PFSK-1 (cell line): ENCODE results near the gene SH2B3.

Experiments
- POLR2AphosphoS5 ChIP-seq: IDR thresholded peaks from 2 replicates; pipeline ENCODE4 v1.6.1; 2012; ENCODE audit warnings: low read depth, mild to moderate bottlenecking, control low read depth, low read length, moderate library complexity
- TAF1 ChIP-seq: IDR thresholded peaks from 2 replicates; pipeline ENCODE4 v1.6.1; 2012; ENCODE audit warnings: low read length, control low read depth, borderline replicate concordance; ENCODE audit not compliant: insufficient read depth
- TF ChIP-seq, protein P1 (sequence below), 2 experiments: IDR thresholded peaks; 2 replicates each; pipeline versions ENCODE4 v1.6.1 to v1.8.0; 2011 to 2012; ENCODE audit warnings: low read depth in 2 of 2, low read length in 2 of 2, control low read depth in 1 of 2, inconsistent platforms in 1 of 2, mild to moderate bottlenecking in 1 of 2, moderate library complexity in 1 of 2; ENCODE audit not compliant: insufficient read depth in 1 of 2

- TF ChIP-seq TAF1 (no peak), POLR2AphosphoS5 (no peak)
- TF ChIP-seq, protein P1, sequence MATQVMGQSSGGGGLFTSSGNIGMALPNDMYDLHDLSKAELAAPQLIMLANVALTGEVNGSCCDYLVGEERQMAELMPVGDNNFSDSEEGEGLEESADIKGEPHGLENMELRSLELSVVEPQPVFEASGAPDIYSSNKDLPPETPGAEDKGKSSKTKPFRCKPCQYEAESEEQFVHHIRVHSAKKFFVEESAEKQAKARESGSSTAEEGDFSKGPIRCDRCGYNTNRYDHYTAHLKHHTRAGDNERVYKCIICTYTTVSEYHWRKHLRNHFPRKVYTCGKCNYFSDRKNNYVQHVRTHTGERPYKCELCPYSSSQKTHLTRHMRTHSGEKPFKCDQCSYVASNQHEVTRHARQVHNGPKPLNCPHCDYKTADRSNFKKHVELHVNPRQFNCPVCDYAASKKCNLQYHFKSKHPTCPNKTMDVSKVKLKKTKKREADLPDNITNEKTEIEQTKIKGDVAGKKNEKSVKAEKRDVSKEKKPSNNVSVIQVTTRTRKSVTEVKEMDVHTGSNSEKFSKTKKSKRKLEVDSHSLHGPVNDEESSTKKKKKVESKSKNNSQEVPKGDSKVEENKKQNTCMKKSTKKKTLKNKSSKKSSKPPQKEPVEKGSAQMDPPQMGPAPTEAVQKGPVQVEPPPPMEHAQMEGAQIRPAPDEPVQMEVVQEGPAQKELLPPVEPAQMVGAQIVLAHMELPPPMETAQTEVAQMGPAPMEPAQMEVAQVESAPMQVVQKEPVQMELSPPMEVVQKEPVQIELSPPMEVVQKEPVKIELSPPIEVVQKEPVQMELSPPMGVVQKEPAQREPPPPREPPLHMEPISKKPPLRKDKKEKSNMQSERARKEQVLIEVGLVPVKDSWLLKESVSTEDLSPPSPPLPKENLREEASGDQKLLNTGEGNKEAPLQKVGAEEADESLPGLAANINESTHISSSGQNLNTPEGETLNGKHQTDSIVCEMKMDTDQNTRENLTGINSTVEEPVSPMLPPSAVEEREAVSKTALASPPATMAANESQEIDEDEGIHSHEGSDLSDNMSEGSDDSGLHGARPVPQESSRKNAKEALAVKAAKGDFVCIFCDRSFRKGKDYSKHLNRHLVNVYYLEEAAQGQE (IDR thresholded peaks at IDR 0.05; ENCODE audit: insufficient read depth in 1 of 2, low read depth in 2 of 2, low read length in 2 of 2) = no peak
Observed at GRCh38 chr12:111390910-111391309, 14.8 kb upstream of the SH2B3 start.
